Measurements from ENCODE around the gene TRPC4AP.

DNA sequence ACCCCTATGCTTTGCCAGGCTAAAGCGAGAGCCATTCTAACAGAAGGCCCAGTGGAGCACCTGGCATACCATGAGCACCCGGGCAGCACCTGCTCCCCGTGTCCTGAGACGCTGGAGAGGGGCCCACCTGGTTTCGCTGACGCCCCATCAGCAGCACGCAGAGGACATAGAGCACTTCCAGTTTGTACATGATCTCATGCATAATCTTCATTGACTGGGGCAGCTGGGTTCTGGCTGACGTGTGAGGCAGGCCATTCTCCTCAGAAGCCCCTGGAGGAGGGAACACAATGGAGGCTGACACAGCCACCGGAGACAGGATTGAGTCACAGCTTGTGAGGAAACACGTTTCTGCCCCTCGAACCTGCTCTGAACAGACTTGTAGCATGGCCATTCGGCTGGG is 71.5 kb downstream of the TRPC4AP start:
- TF ChIP-seq POLR2A (IDR thresholded peaks at IDR 0.05; ENCODE audit: borderline replicate concordance, extremely low read depth, insufficient read depth, insufficient read length) (no peak), EZH2phosphoT487 (IDR thresholded peaks at IDR 0.05; ENCODE audit: borderline replicate concordance) (no peak)
